Endothelial cell of umbilical vein (primary cell): ENCODE measurements around the gene OR6K6. TPM values are rescaled to one million over a fixed set of nuclear protein-coding genes. Genes with fewer than 3 reads are reported as not detected.
A peak's percentile ranks its signal among the peaks of the same experiment; 100 is the strongest.

Source experiments
- BruUV-seq: library from RNA; stranded (reverse); fragments of 400-500 nt; replicated peaks from 2 replicates; lab custom pipeline; 2021; lab: Mats Ljungman, UMichigan
- CTCF ChIA-PET: fragments of 300-600, 350-600 bp; sonication (Branson Sonifier 250); formaldehyde crosslinking; loops from one replicate; lab custom pipeline; 2021; ENCODE audit warnings: antibody characterized with exemption, inconsistent platforms; lab: Charles Lee
- POLR2A ChIA-PET: fragments of 300-600, 350-600 bp; sonication (Branson Sonifier 250); formaldehyde crosslinking; loops from one replicate; lab custom pipeline; 2021; ENCODE audit warnings: antibody characterized with exemption, inconsistent platforms; lab: Charles Lee
- DNase-seq: peaks from one replicate; pipeline ENCODE4 v3.0.0-alpha.2; 2011; ENCODE audit warnings: low read depth, low spot score
- FAIRE-seq: peaks from 2 replicates; lab custom pipeline; 2011; peaks lifted over from hg19 to GRCh38; lab: Jason Lieb, UNC
- H2AFZ ChIP-seq: 2 replicates; pipeline ENCODE4 v1.6.0; 2012; ENCODE audit warnings: low read depth, low read length, control low read depth, inconsistent platforms
- H3K27ac ChIP-seq: 2 replicates; pipeline ENCODE4 v1.5.1; 2011; ENCODE audit warnings: low read depth, mild to moderate bottlenecking, control low read depth, low read length, moderate library complexity; ENCODE audit not compliant: insufficient read depth
- H3K27me3 ChIP-seq, 2 experiments: 2 replicates each; pipeline versions ENCODE4 v1.6.0 to v1.6.1; 2011; ENCODE audit warnings: low read length in 2 of 2, mixed read lengths in 1 of 2; ENCODE audit not compliant: control insufficient read depth in 2 of 2, insufficient read depth in 2 of 2
- H3K36me3 ChIP-seq, 2 experiments: 2 replicates in 1 of 2; 3 replicates in 1 of 2; pipeline ENCODE4 v1.5.1; 2011; ENCODE audit warnings: low read length in 2 of 2, mild to moderate bottlenecking in 1 of 2, moderate library complexity in 1 of 2; ENCODE audit not compliant: control insufficient read depth in 2 of 2, insufficient read depth in 2 of 2; ENCODE audit errors: extremely low read depth in 1 of 2
- H3K4me1 ChIP-seq: 3 replicates; pipeline ENCODE4 v1.5.1; 2011; ENCODE audit warnings: mild to moderate bottlenecking, low read length; ENCODE audit not compliant: control insufficient read depth, insufficient read depth; ENCODE audit errors: extremely low read depth
- H3K4me2 ChIP-seq: 2 replicates; pipeline ENCODE4 v1.6.1; 2011; ENCODE audit warnings: low read length, control low read depth, mixed read lengths; ENCODE audit not compliant: insufficient read depth
- H3K4me3 ChIP-seq, 3 experiments: fragments of 200-600 bp in 1 of 3; sonication (generic), shearing (Covaris generic) in 1 of 3; replicated peaks in 1 of 3; 2 replicates each; pipeline ENCODE4 v1.5.1; 2011 to 2016; ENCODE audit warnings: control low read depth in 3 of 3, low read length in 3 of 3, mild to moderate bottlenecking in 2 of 3, inconsistent platforms in 1 of 3, low read depth in 1 of 3, moderate library complexity in 1 of 3; ENCODE audit not compliant: insufficient read depth in 1 of 3
- H3K79me2 ChIP-seq: 2 replicates; pipeline ENCODE4 v1.6.0; 2012; ENCODE audit warnings: low read length, inconsistent platforms; ENCODE audit not compliant: control insufficient read depth, insufficient read depth
- H3K9ac ChIP-seq: replicated peaks from 2 replicates; pipeline ENCODE3; 2011; ENCODE audit warnings: low read length, control low read depth; ENCODE audit not compliant: insufficient read depth; ENCODE audit errors: extremely low read depth
- H3K9me1 ChIP-seq: replicated peaks from 3 replicates; pipeline ENCODE4 v1.6.0; 2011; ENCODE audit warnings: mild to moderate bottlenecking, low read length; ENCODE audit not compliant: control insufficient read depth, insufficient read depth; ENCODE audit errors: extremely low read depth
- H3K9me3 ChIP-seq: replicated peaks from 2 replicates; pipeline ENCODE4 v1.5.1; 2012; ENCODE audit warnings: low read length, inconsistent platforms; ENCODE audit not compliant: control insufficient read depth, insufficient read depth
- H4K20me1 ChIP-seq: replicated peaks from 2 replicates; pipeline ENCODE3; 2011; ENCODE audit warnings: mild to moderate bottlenecking, low read length; ENCODE audit not compliant: control insufficient read depth, insufficient read depth; ENCODE audit errors: extremely low read depth
- EZH2 ChIP-seq: IDR thresholded peaks from 2 replicates; pipeline ENCODE4 v1.6.1; 2012; ENCODE audit warnings: borderline replicate concordance, low read depth, mild to moderate bottlenecking, moderate library complexity, low read length, inconsistent platforms; ENCODE audit not compliant: severe bottlenecking
- FOS ChIP-seq: IDR thresholded peaks from 2 replicates; pipeline ENCODE4 v1.6.1; 2011; ENCODE audit warnings: mild to moderate bottlenecking, low read length, moderate library complexity, borderline replicate concordance; ENCODE audit not compliant: insufficient read depth
- GATA2 ChIP-seq: IDR thresholded peaks from 2 replicates; pipeline ENCODE4 v1.7.0; 2011; ENCODE audit warnings: low read depth, mild to moderate bottlenecking, moderate library complexity, mixed read lengths, low read length; ENCODE audit not compliant: insufficient read length, insufficient read depth
- JUN ChIP-seq: IDR thresholded peaks from 2 replicates; pipeline ENCODE4 v1.6.1; 2011; ENCODE audit warnings: borderline replicate concordance, low read depth; ENCODE audit not compliant: insufficient read length, insufficient read depth
- MAX ChIP-seq: IDR thresholded peaks from 2 replicates; pipeline ENCODE4 v1.6.1; 2011; ENCODE audit not compliant: insufficient read depth, insufficient read length
- MYC ChIP-seq: IDR thresholded peaks from one replicate; pipeline ENCODE4 v1.6.1; 2011; ENCODE audit warnings: mild to moderate bottlenecking, low read depth, low read length
- POLR2A ChIP-seq: IDR thresholded peaks from 2 replicates; pipeline ENCODE4 v1.6.1; 2012; ENCODE audit warnings: low read depth, mild to moderate bottlenecking, control low read depth, low read length
- POLR2AphosphoS5 ChIP-seq: IDR thresholded peaks from 2 replicates; pipeline ENCODE4 v1.6.1; 2012; ENCODE audit warnings: low read depth, mild to moderate bottlenecking, control low read depth, low read length, moderate library complexity; ENCODE audit not compliant: insufficient read depth
- dilution Hi-C: fragments of 300-500 bp; cut with MboI; formaldehyde crosslinking; loops from one replicate; pipeline ENCODE4 v1.15.0; 2019; ENCODE audit warnings: low sequenced_read_pairs; ENCODE audit not compliant: extremely low pct_ligation_motif_present
- intact Hi-C: fragments of 100-400 bp; cut with micrococcal nuclease; formaldehyde crosslinking; loops from one replicate; pipeline ENCODE4 v1.10.0; 2022
- polyA plus RNA-seq, 4 experiments: library from polyadenylated mRNA; depleted of rRNA in 3 of 4; stranded (reverse) in 3 of 4; unstranded in 1 of 4; fragments of >200 nt; gene quantifications; 2 replicates each; pipeline versions ENCODE4 v1.2.1 to v1.2.3, GENCODE V29; 2011 to 2012; ENCODE audit warnings: missing spikeins in 1 of 4
- total RNA-seq: library from RNA; stranded (reverse); gene quantifications from 2 replicates; pipeline ENCODE4 v1.2.3, GENCODE V29; 2021
- TF ChIP-seq, protein P1 (sequence below), 2 donors: IDR thresholded peaks; 1 replicate in 1 of 2; 2 replicates in 1 of 2; pipeline ENCODE4 v1.5.1; 2011; ENCODE audit warnings: low read length in 2 of 2, mild to moderate bottlenecking in 2 of 2, moderate library complexity in 2 of 2, control low read depth in 1 of 2, inconsistent platforms in 1 of 2, low read depth in 1 of 2; ENCODE audit not compliant: insufficient read depth in 1 of 2; ENCODE audit errors: extremely low read depth in 1 of 2

OR6K6 gene
- total and polyA plus RNA-seq, 2 donors (not counting 3 experiments of a cell fraction or from before 2014, with no cell fraction given) = not detected

- no peaks in the 10 kb centered on the region for H3K27me3 ChIP-seq
- intact Hi-C loops (loop anchor here (1.0 to 5.0 kb wide), 2 partner anchors 205 to 279 kb away; no protein-coding TSS in a partner anchor), dilution Hi-C loops (no loop called here)
- peak; percentile 2 for DNase-seq
- H2AFZ ChIP-seq = no peak overlapping the region
- no peak overlapping the region for H3K4me3 ChIP-seq
- FAIRE-seq = no peak
- no peak for TF ChIP-seq MYC
- TF ChIP-seq, protein P1, sequence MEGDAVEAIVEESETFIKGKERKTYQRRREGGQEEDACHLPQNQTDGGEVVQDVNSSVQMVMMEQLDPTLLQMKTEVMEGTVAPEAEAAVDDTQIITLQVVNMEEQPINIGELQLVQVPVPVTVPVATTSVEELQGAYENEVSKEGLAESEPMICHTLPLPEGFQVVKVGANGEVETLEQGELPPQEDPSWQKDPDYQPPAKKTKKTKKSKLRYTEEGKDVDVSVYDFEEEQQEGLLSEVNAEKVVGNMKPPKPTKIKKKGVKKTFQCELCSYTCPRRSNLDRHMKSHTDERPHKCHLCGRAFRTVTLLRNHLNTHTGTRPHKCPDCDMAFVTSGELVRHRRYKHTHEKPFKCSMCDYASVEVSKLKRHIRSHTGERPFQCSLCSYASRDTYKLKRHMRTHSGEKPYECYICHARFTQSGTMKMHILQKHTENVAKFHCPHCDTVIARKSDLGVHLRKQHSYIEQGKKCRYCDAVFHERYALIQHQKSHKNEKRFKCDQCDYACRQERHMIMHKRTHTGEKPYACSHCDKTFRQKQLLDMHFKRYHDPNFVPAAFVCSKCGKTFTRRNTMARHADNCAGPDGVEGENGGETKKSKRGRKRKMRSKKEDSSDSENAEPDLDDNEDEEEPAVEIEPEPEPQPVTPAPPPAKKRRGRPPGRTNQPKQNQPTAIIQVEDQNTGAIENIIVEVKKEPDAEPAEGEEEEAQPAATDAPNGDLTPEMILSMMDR (IDR thresholded peaks at IDR 0.05; ENCODE audit: extremely low read depth in 1 of 2, insufficient read depth in 1 of 2, low read depth in 1 of 2, low read length in 2 of 2) = peak in 1 of 2 donors; percentile 14
- no TSS peak for BruUV-seq
- H3K9me1 ChIP-seq = no peaks in the 10 kb centered on the region
- H3K79me2 ChIP-seq = no peaks in the 10 kb centered on the region
- H4K20me1 ChIP-seq = no peaks in the 10 kb centered on the region
- POLR2A ChIA-PET = no interaction called here
- no peak overlapping the region for H3K9ac ChIP-seq
- no peak overlapping the region for H3K27ac ChIP-seq
- no peaks in the 10 kb centered on the region for H3K4me1 ChIP-seq
- H3K9me3 ChIP-seq = no peaks in the 10 kb centered on the region
- H3K4me2 ChIP-seq = no peak overlapping the region
- CTCF ChIA-PET = interaction anchor here (0.7 to 1.4 kb wide), 3 partner anchors 25 to 278 kb away, joined by 3 to 5 read pairs (median 4); no protein-coding TSS in a partner anchor
- H3K36me3 ChIP-seq = no peaks in the 10 kb centered on the region
Observed at GRCh38 chr1:158793604-158794003, 39.1 kb downstream of the OR6K6 start.

DNA sequence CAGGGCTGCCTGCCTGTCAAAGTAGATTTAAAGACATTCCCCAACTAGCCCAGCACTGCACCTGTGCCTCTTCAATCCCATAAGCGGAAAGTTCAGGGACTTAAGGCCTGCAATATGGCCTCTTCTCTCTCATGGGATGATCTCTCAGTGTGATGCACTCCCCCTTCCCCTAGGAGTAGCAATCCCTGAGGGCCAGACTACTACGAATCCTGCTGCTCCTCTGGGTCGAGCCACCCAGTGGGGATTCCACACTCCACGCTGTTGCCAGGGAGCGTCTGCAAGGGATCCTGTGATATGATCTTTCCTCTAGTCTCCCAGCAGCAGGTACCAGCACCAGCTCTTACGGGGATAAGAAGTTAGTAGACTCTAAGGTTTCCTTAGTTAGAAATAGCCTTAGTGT, 39.7 kb downstream of the OR6K6 start:
- TF ChIP-seq POLR2A (no peak), EZH2 (no peak), GATA2 (no peak), MYC (no peak), POLR2AphosphoS5 (no peak), MAX (no peak), JUN (no peak), FOS (no peak)
- TF ChIP-seq, protein P1 (IDR thresholded peaks at IDR 0.05; ENCODE audit: extremely low read depth in 1 of 2, insufficient read depth in 1 of 2, low read depth in 1 of 2, low read length in 2 of 2) = no peak
- H3K79me2 ChIP-seq = no peaks in the 10 kb centered on the region
- ChIA-PET CTCF (interaction anchor here (1.0 to 1.4 kb wide), 5 partner anchors 25 to 278 kb away, joined by 3 to 5 read pairs (median 3); no protein-coding TSS in a partner anchor), POLR2A (no interaction called here)
- FAIRE-seq (no peak), DNase-seq (no peak)
- intact Hi-C loops = loop anchor here (5.0 kb wide), 1 partner anchor 278 kb away; no protein-coding TSS in a partner anchor
- H2AFZ ChIP-seq = no peak overlapping the region
- no peaks in the 10 kb centered on the region for H3K9me1 ChIP-seq
- BruUV-seq = no TSS peak
- no peaks in the 10 kb centered on the region for H3K36me3 ChIP-seq
- no peak overlapping the region for H3K4me2 ChIP-seq
- H3K9me3 ChIP-seq = no peaks in the 10 kb centered on the region
- no peak overlapping the region for H3K4me3 ChIP-seq
- H3K27ac ChIP-seq = no peak overlapping the region
- H3K4me1 ChIP-seq = no peaks in the 10 kb centered on the region
- H4K20me1 ChIP-seq = no peaks in the 10 kb centered on the region
- dilution Hi-C loops = no loop called here
- H3K9ac ChIP-seq = no peak overlapping the region
- no peaks in the 10 kb centered on the region for H3K27me3 ChIP-seq
